Measurements from ENCODE around the gene GCGR.

The GCGR gene

DNA sequence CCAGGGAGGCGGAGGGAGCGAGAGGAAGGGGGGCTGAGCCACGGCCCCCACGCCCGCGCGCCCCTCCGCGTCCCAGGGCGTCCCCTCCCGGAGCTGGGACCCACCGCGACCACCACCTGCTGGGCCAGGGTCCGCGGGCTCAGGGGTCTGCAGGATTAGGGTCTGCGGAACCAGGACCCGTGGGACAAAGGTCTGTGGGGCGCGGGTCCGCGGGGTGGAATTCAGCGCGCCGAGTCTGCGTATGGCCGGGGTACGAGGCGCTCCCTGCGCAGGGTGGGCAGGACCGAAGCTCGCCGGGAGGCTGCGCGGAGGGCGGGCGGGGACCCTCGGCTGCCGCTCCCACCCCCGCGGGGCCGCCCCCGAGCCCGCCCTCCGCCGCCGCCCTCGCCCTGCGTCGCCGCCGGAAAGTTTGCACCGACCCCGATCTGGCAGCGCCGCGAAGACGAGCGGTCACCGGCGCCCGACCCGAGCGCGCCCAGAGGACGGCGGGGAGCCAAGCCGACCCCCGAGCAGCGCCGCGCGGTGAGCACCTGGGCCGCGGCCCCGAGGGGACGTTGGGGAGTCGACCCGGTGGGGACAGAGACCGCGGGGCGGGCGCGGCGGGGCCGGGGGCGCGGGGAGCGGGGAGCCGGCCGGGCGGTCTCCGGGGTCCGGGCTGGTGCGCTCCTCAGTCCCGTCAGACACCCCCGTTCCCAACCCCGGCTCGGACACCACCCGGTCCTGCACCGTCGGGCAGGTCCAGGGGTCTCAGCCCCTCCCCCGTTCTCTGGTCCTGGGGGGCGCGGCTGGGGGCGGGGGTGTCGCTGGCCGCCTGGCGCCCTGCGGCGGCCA, at the start of gene GCGR:
Gene GCGR (plus strand): TSS at position 423 of the 831 bp plus-strand sequence. CDS start 4,869 bp downstream, outside the sequence.
- TF ChIP-seq ZFX (IDR thresholded peaks at IDR 0.05) = no peak
- H3K27ac ChIP-seq = no peak within 1 kb of the TSS

GRCh38 chr17:81792675-81793615, 11.0 kb upstream of the GCGR start:
- no peak for TF ChIP-seq ZFX (IDR thresholded peaks at IDR 0.05)
- H3K27ac ChIP-seq = no peak overlapping the region

GRCh38 chr17:81794074-81794476, 9.9 kb upstream of the GCGR start:
- no peak for TF ChIP-seq ZFX (IDR thresholded peaks at IDR 0.05)
- TF ChIP-seq, protein P1, sequence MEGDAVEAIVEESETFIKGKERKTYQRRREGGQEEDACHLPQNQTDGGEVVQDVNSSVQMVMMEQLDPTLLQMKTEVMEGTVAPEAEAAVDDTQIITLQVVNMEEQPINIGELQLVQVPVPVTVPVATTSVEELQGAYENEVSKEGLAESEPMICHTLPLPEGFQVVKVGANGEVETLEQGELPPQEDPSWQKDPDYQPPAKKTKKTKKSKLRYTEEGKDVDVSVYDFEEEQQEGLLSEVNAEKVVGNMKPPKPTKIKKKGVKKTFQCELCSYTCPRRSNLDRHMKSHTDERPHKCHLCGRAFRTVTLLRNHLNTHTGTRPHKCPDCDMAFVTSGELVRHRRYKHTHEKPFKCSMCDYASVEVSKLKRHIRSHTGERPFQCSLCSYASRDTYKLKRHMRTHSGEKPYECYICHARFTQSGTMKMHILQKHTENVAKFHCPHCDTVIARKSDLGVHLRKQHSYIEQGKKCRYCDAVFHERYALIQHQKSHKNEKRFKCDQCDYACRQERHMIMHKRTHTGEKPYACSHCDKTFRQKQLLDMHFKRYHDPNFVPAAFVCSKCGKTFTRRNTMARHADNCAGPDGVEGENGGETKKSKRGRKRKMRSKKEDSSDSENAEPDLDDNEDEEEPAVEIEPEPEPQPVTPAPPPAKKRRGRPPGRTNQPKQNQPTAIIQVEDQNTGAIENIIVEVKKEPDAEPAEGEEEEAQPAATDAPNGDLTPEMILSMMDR (conservative IDR thresholded peaks at IDR 0.05) = no peak

GRCh38 chr17:81794509-81794908, 9.4 kb upstream of the GCGR start:
- no peak for TF ChIP-seq ZFX (IDR thresholded peaks at IDR 0.05)
- TF ChIP-seq, protein P1 (conservative IDR thresholded peaks at IDR 0.05) = no peak

More at GRCh38 chr17:81794074-81794476, 9.9 kb upstream of the GCGR start:
- H3K27ac ChIP-seq = no peak overlapping the region

GRCh38 chr17:81801327-81801726, 2.6 kb upstream of the GCGR start:
- no peak for TF ChIP-seq ZFX (IDR thresholded peaks at IDR 0.05)
- TF ChIP-seq, protein P1 (conservative IDR thresholded peaks at IDR 0.05) = no peak
- H3K27ac ChIP-seq = no peak overlapping the region

More at GRCh38 chr17:81794509-81794908, 9.4 kb upstream of the GCGR start:
- H3K27ac ChIP-seq = no peak overlapping the region

DNA sequence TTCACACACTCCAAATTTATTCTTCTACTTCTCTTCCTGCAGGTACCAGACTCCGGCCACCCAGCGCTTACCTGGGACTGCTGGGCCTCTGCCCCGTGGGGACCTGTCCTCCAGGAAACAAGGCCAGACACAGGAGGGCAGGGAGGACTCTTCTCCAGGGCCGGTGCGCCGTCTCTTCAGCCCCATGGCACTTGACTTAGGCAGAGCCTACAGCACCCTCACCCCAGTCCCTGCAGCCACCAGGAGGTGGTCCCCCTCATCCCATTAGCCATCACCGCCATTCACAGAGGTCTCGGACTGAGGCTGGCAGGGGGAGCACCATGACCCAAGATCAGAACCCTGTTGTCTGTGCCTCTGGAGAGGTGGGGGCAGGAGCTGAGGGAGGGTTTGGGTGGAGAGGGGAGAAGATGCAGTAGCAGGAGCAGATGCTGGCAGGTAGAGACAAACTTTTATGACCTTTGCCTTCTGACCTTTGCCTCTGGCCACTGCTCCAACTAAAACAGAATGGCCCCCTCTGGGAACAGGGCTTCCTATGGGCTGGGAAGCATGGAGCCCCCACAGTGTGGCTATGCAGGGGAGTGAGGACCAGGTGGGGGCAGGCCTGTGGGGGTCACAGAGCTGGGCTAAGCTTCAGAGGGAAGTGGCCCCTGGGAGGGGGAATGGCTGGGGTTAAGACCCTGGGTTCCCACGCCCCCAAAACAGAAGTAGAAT, 1.7 kb upstream of the GCGR start:
- no peak for TF ChIP-seq ZFX (IDR thresholded peaks at IDR 0.05)
- TF ChIP-seq, protein P1 (conservative IDR thresholded peaks at IDR 0.05) = no peak
- H3K27ac ChIP-seq = no peak overlapping the region

GRCh38 chr17:81802856-81803643, 900 bp upstream of the GCGR start:
- no peak for TF ChIP-seq ZFX (IDR thresholded peaks at IDR 0.05)
- TF ChIP-seq, protein P1 (conservative IDR thresholded peaks at IDR 0.05) = no peak
- no peak overlapping the region for H3K27ac ChIP-seq

Measured in C4-2B (cell line).